ENCODE data around the gene PPP1R14D. TPM values are rescaled to one million over a fixed set of nuclear protein-coding genes. Genes with fewer than 3 reads are reported as not detected.

PPP1R14D gene
- total RNA-seq, 1 experiment from 2014 or later: not detected

DNA sequence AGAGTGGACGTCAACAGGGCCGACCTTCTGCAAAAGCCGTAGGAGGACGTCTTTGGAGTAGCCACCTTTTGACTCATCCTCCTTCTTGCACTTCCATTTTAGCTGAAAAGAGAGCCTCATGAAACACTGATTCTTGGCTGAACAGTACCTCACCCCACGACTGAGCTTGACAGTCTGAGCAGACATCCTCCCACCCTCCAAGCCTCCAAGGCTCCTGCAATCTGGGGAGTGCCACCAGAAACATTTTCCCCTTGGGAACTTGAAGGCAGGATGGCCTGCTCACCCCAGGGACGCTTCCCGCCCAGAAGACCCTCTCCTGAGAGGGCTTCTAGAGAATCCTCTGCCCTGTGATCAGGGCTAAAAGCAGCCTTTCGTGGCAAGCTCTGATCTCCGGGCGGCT is 53.5 kb downstream of the PPP1R14D start:
- ChIA-PET POLR2A (no interaction called here), CTCF (no interaction called here), RAD21 (ENCODE audit: low non-redundant PET in 1 of 2, low total read pairs in 2 of 2, uncharacterized antibody in 2 of 2, unreplicated experiment in 2 of 2) (no interaction called here)
- H2AFZ ChIP-seq (ENCODE audit: low read depth, low read length, poor library complexity, severe bottlenecking): no peak overlapping the region
- H3K36me3 ChIP-seq (ENCODE audit: control insufficient read depth in 1 of 2, insufficient read depth in 2 of 2, low read length in 2 of 2): peaks cover 10 to 21% of the 10 kb centered on the region in 2 experiments; a peak in 3 of 4 replicates
- no peak overlapping the region for H3K4me2 ChIP-seq (ENCODE audit: low read length)
- no peaks in the 10 kb centered on the region for H3K27me3 ChIP-seq (ENCODE audit: insufficient read depth, low read length)
- H3K79me2 ChIP-seq (ENCODE audit: insufficient read depth, low read length): no peaks in the 10 kb centered on the region
- no peak for DNase-seq (ENCODE audit: low read depth, low spot score)
- no peak overlapping the region for H3K27ac ChIP-seq (ENCODE audit: low read depth, low read length)
- intact Hi-C loops (cut with micrococcal nuclease): no loop called here
- peaks cover 8 to 21% of the 10 kb centered on the region in 2 experiments for H3K4me1 ChIP-seq (ENCODE audit: control insufficient read depth in 1 of 2, insufficient read depth in 2 of 2, low read length in 2 of 2)
- no TSS peak for BruUV-seq (replicated peaks)
- H3K9me3 ChIP-seq (ENCODE audit: control insufficient read depth in 1 of 2, insufficient read depth in 1 of 2, low read depth in 1 of 2, low read length in 2 of 2): no peaks in the 10 kb centered on the region
- no peak overlapping the region for H3K9ac ChIP-seq (ENCODE audit: low read length)
- H4K20me1 ChIP-seq (ENCODE audit: insufficient read depth): no peaks in the 10 kb centered on the region
- no peak for TF ChIP-seq ELF1 (IDR thresholded peaks at IDR 0.05; ENCODE audit: borderline replicate concordance, low read depth)
- TF ChIP-seq, protein P1, sequence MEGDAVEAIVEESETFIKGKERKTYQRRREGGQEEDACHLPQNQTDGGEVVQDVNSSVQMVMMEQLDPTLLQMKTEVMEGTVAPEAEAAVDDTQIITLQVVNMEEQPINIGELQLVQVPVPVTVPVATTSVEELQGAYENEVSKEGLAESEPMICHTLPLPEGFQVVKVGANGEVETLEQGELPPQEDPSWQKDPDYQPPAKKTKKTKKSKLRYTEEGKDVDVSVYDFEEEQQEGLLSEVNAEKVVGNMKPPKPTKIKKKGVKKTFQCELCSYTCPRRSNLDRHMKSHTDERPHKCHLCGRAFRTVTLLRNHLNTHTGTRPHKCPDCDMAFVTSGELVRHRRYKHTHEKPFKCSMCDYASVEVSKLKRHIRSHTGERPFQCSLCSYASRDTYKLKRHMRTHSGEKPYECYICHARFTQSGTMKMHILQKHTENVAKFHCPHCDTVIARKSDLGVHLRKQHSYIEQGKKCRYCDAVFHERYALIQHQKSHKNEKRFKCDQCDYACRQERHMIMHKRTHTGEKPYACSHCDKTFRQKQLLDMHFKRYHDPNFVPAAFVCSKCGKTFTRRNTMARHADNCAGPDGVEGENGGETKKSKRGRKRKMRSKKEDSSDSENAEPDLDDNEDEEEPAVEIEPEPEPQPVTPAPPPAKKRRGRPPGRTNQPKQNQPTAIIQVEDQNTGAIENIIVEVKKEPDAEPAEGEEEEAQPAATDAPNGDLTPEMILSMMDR (IDR thresholded peaks at IDR 0.05 in 2 of 3, conservative IDR thresholded peaks at IDR 0.05 in 1 of 3; ENCODE audit: borderline replicate concordance in 1 of 3, insufficient read depth in 1 of 3, low read depth in 2 of 3, low read length in 2 of 3): no peak
- no peak for TF ChIP-seq SIN3A (IDR thresholded peaks at IDR 0.05; ENCODE audit: low read depth)
- TF ChIP-seq SP1 (IDR thresholded peaks at IDR 0.05; ENCODE audit: low read depth): no peak
- no peak for TF ChIP-seq ZFX (IDR thresholded peaks at IDR 0.05)
- no peak for TF ChIP-seq EZH2 (IDR thresholded peaks at IDR 0.05)
- no peak for ATAC-seq
- no peak overlapping the region for H3K4me3 ChIP-seq (replicated peaks in 1 of 2; ENCODE audit: low read depth in 1 of 2, low read length in 2 of 2)
- no peaks in the 10 kb centered on the region for H3K9me2 ChIP-seq (ENCODE audit: insufficient read depth)

DNA sequence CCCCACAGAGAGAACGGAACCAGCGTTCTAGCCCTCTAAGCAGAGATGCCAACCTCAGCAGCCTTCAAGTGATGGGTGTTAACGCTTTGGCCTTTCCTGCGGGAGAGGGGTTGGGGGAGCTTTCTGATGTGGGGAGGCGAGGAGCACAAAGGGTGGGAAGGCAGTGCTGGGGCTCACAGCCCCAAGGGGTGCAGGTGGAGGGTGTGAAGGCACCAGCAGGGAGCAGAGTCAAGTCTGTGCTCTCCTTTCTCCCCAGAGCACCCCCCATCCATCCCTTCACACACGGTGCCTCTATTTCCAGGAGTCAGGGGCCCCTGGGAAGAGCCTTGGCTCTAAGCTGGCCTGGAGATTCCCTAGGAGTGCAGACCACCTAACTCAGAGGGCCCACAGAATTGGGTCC is 54.6 kb downstream of the PPP1R14D start:
- ATAC-seq: no peak
- Histone ChIP-seq H3K9me3 (ENCODE audit: control insufficient read depth in 1 of 2, insufficient read depth in 1 of 2, low read depth in 1 of 2, low read length in 2 of 2) (no peaks in the 10 kb centered on the region), H3K9ac (ENCODE audit: low read length) (no peak overlapping the region), H3K36me3 (ENCODE audit: control insufficient read depth in 1 of 2, insufficient read depth in 2 of 2, low read length in 2 of 2) (peaks cover 5 to 10% of the 10 kb centered on the region in 2 experiments; a peak in 3 of 4 replicates), H3K9me2 (ENCODE audit: insufficient read depth) (no peaks in the 10 kb centered on the region), H3K27ac (ENCODE audit: low read depth, low read length) (no peak overlapping the region), H3K4me1 (ENCODE audit: control insufficient read depth in 1 of 2, insufficient read depth in 2 of 2, low read length in 2 of 2) (peaks cover 9 to 32% of the 10 kb centered on the region in 2 experiments), H3K4me3 (replicated peaks in 1 of 2; ENCODE audit: low read depth in 1 of 2, low read length in 2 of 2) (no peak overlapping the region), H3K4me2 (ENCODE audit: low read length) (no peak overlapping the region), H3K79me2 (ENCODE audit: insufficient read depth, low read length) (no peaks in the 10 kb centered on the region), H3K27me3 (ENCODE audit: insufficient read depth, low read length) (no peaks in the 10 kb centered on the region), H2AFZ (ENCODE audit: low read depth, low read length, poor library complexity, severe bottlenecking) (no peak overlapping the region), H4K20me1 (ENCODE audit: insufficient read depth) (no peaks in the 10 kb centered on the region)
- ChIA-PET RAD21 (ENCODE audit: low non-redundant PET in 1 of 2, low total read pairs in 2 of 2, uncharacterized antibody in 2 of 2, unreplicated experiment in 2 of 2) (no interaction called here), CTCF (no interaction called here), POLR2A (no interaction called here)
- intact Hi-C loops (cut with micrococcal nuclease): no loop called here
- BruUV-seq (replicated peaks): no TSS peak
- no peak for DNase-seq (ENCODE audit: low read depth, low spot score)
- TF ChIP-seq FOSL1 (IDR thresholded peaks at IDR 0.05; ENCODE audit: low read depth): no peak
- TF ChIP-seq SRF (IDR thresholded peaks at IDR 0.05; ENCODE audit: low read depth): no peak
- no peak for TF ChIP-seq EGR1 (IDR thresholded peaks at IDR 0.05; ENCODE audit: low read depth)
- no peak for TF ChIP-seq TCF7L2 (IDR thresholded peaks at IDR 0.05; ENCODE audit: borderline replicate concordance, extremely low read depth, insufficient read depth, insufficient read length)
- no peak for TF ChIP-seq SP1 (IDR thresholded peaks at IDR 0.05; ENCODE audit: low read depth)
- no peak for TF ChIP-seq POLR2AphosphoS5 (IDR thresholded peaks at IDR 0.05; ENCODE audit: low read depth, low read length)
- TF ChIP-seq, protein P2, sequence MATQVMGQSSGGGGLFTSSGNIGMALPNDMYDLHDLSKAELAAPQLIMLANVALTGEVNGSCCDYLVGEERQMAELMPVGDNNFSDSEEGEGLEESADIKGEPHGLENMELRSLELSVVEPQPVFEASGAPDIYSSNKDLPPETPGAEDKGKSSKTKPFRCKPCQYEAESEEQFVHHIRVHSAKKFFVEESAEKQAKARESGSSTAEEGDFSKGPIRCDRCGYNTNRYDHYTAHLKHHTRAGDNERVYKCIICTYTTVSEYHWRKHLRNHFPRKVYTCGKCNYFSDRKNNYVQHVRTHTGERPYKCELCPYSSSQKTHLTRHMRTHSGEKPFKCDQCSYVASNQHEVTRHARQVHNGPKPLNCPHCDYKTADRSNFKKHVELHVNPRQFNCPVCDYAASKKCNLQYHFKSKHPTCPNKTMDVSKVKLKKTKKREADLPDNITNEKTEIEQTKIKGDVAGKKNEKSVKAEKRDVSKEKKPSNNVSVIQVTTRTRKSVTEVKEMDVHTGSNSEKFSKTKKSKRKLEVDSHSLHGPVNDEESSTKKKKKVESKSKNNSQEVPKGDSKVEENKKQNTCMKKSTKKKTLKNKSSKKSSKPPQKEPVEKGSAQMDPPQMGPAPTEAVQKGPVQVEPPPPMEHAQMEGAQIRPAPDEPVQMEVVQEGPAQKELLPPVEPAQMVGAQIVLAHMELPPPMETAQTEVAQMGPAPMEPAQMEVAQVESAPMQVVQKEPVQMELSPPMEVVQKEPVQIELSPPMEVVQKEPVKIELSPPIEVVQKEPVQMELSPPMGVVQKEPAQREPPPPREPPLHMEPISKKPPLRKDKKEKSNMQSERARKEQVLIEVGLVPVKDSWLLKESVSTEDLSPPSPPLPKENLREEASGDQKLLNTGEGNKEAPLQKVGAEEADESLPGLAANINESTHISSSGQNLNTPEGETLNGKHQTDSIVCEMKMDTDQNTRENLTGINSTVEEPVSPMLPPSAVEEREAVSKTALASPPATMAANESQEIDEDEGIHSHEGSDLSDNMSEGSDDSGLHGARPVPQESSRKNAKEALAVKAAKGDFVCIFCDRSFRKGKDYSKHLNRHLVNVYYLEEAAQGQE (IDR thresholded peaks at IDR 0.05; ENCODE audit: low read depth): no peak
- TF ChIP-seq ZFX (IDR thresholded peaks at IDR 0.05): no peak
- no peak for TF ChIP-seq CBX3 (IDR thresholded peaks at IDR 0.05; ENCODE audit: low read depth)
- TF ChIP-seq, protein P3, sequence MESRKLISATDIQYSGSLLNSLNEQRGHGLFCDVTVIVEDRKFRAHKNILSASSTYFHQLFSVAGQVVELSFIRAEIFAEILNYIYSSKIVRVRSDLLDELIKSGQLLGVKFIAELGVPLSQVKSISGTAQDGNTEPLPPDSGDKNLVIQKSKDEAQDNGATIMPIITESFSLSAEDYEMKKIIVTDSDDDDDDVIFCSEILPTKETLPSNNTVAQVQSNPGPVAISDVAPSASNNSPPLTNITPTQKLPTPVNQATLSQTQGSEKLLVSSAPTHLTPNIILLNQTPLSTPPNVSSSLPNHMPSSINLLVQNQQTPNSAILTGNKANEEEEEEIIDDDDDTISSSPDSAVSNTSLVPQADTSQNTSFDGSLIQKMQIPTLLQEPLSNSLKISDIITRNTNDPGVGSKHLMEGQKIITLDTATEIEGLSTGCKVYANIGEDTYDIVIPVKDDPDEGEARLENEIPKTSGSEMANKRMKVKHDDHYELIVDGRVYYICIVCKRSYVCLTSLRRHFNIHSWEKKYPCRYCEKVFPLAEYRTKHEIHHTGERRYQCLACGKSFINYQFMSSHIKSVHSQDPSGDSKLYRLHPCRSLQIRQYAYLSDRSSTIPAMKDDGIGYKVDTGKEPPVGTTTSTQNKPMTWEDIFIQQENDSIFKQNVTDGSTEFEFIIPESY (IDR thresholded peaks at IDR 0.05; ENCODE audit: extremely low read depth, insufficient replicate concordance, low read length): no peak
- no peak for TF ChIP-seq POLR2A (IDR thresholded peaks at IDR 0.05; ENCODE audit: borderline replicate concordance, extremely low read depth, insufficient read depth, insufficient read length)

All from HCT116 (cell line).